BE2C (cell line): ENCODE results near the gene ZBTB3.
"Not testable (repeated sequence)": the region's sequence is repeated elsewhere in the genome, so short reads cannot be mapped to it uniquely, and the experiment has no call there.

Experiments used
- DNase-seq: peaks from one replicate; pipeline ENCODE4 v3.0.0-alpha.2; 2020
- H3K27me3 ChIP-seq: fragments of 250-450 bp; sonication (Bioruptor Pico); 2 replicates; pipeline ENCODE4 v1.5.1; 2020; ENCODE audit warnings: mild to moderate bottlenecking
- H3K36me3 ChIP-seq: fragments of 250-450 bp; sonication (Bioruptor Pico); 2 replicates; pipeline ENCODE4 v1.5.1; 2020; ENCODE audit warnings: mild to moderate bottlenecking
- H3K4me1 ChIP-seq: fragments of 250-450 bp; sonication (Bioruptor Pico); 2 replicates; pipeline ENCODE4 v1.5.1; 2020
- H3K4me3 ChIP-seq: 2 replicates; pipeline ENCODE4 v1.5.1; 2011; ENCODE audit warnings: low read depth, low read length
- H3K9me3 ChIP-seq: fragments of 250-450 bp; sonication (Bioruptor Pico); 2 replicates; pipeline ENCODE4 v1.5.1; 2020
- TF ChIP-seq, protein P1 (sequence below): IDR thresholded peaks from 2 replicates; pipeline ENCODE4 v1.5.1; 2012; ENCODE audit warnings: mild to moderate bottlenecking, low read depth, low read length

ZBTB3 gene

DNA sequence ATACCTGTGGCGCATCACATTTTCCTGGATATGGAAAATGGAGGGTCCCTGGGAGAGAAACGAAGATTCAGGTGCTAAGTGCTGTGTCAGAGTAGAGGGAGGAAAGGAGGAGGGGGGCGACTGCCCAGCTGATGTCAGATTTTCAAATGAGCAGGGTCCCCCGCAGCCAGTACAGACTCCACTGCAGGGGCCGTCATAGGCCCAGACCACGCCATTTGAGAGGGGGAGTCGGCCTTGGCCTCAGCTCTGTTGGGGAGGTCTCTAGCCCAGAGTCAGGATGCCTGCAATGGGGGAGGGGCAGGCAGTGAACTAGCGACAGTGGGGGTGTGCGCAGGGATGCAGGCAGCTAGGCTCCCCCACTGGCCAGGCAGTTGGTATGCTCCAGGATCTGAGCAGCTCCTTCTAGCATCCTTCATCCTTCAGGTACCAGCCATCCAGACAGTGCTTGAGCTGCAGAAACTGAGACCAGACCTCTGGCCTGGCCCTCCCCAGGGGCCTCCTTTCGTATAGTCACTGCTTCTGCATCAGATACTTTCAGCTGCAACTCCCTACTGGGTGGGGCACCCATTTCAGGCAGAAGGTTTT lies 46.6 kb downstream of the ZBTB3 start, which contains the start of the genes BSCL2 and GNG3:
BSCL2 (minus strand) TSS at position 148 of the 585 bp plus-strand sequence. CDS start 229 bp downstream, outside the sequence.
GNG3 (plus strand) TSS at position 400 of the 585 bp plus-strand sequence. CDS start 620 bp downstream, outside the sequence.
- Histone ChIP-seq H3K9me3 (no peaks in the 10 kb centered on the region), H3K36me3 (peaks cover 18% of the 10 kb centered on the region), H3K4me3 (peak within 1 kb of the TSS; percentile 74), H3K27me3 (no peaks in the 10 kb centered on the region), H3K4me1 (peaks cover 8% of the 10 kb centered on the region)
- DNase-seq = peak; percentile 88
- TF ChIP-seq, protein P1, sequence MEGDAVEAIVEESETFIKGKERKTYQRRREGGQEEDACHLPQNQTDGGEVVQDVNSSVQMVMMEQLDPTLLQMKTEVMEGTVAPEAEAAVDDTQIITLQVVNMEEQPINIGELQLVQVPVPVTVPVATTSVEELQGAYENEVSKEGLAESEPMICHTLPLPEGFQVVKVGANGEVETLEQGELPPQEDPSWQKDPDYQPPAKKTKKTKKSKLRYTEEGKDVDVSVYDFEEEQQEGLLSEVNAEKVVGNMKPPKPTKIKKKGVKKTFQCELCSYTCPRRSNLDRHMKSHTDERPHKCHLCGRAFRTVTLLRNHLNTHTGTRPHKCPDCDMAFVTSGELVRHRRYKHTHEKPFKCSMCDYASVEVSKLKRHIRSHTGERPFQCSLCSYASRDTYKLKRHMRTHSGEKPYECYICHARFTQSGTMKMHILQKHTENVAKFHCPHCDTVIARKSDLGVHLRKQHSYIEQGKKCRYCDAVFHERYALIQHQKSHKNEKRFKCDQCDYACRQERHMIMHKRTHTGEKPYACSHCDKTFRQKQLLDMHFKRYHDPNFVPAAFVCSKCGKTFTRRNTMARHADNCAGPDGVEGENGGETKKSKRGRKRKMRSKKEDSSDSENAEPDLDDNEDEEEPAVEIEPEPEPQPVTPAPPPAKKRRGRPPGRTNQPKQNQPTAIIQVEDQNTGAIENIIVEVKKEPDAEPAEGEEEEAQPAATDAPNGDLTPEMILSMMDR = no peak

DNA sequence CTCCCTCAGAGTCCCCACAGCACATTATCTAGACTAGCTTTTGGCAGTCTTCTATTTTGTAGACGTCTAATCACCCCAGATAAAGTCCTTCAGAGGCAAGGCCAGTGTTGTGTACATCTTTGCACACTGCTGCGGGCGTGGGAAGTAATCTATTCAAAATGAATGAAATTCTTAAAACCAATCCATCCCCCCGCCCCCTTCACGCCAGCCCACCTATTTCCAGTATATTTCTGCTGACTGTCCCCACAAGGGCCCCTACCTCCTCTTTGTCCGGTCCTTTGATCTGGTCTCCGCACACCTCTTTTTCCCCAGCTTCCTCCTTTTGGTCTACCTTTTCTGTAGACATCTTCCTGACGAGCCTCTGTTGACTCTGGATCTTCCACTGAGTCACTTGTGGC lies 47.1 kb downstream of the ZBTB3 start:
- Histone ChIP-seq H3K27me3 (no peaks in the 10 kb centered on the region), H3K4me1 (peaks cover 8% of the 10 kb centered on the region), H3K4me3 (peak overlapping the region; percentile 74), H3K9me3 (no peaks in the 10 kb centered on the region), H3K36me3 (peaks cover 18% of the 10 kb centered on the region)
- TF ChIP-seq, protein P1 = no peak
- DNase-seq = no peak

DNA sequence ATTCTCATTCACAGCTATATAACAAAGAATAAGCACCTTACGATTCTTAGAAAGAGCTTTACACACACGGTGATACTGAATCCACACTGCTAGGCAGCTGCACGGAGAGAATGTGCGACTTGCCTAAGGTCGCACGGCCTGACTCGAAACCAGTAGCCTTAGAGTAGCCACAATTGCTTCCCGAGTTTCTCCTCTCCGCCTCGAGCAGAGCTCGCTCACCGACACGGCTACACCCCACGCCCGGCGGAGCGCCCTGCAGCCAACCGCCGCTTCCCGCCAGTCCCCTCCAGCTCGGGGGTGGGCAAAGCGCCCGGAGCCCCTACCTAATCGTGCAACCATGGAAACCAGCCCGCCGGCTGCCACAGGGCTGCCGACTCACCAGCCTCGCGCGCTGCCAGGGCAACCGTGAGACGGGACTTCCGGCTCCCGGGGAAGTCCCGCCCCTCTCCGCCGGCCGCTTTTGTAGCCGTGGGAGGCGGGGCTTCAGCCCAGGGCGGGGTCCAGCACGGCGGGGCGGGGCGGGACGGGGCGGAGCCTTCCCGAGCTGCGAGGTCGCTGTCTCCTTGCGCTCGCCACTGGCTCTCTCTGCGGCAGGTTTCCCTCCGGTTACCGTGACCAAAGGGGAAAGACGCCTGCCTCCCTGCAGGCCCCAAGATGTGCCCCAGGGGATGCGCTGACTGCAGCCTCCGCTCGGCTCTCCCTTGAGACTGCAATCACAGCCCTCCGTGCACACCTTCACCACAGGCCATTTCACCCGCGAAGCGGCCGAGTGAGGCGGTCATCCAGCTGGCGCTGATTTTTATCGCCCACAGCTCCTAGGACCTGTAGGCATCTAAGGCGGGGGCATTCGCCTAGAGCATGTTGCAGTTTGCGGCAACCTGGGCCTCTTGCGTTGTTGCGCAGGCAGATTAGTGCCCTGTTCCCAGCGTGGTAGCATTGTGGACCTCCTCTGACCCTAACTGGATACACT lies 47.8 kb downstream of the ZBTB3 start:
- no peaks in the 10 kb centered on the region for H3K9me3 ChIP-seq
- TF ChIP-seq, protein P1 = no peak
- H3K27me3 ChIP-seq = no peaks in the 10 kb centered on the region
- H3K4me1 ChIP-seq = peaks cover 8% of the 10 kb centered on the region
- peak; percentile 93 for DNase-seq
- H3K36me3 ChIP-seq = peaks cover 14% of the 10 kb centered on the region
- peak overlapping the region; percentile 74 for H3K4me3 ChIP-seq

DNA sequence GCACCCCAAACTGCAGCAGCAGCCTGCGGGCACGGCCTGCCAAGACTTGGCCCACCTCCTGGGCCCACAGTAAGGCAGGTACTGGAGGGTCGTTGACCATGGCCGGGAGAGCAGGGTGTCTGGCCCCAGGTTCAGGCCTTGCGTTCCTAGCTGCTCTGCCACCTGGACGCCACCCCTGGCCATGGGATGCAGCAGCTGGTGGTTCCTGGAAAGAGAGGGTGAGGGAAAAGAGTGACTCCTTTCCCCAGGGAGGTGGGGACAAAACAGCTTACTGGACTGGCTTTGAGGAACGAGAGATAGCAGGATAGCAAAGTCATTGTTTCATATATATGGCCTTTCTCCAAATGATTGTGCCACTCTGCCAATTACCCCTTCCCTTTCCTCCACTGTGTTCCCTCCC lies 48.5 kb downstream of the ZBTB3 start:
- TF ChIP-seq, protein P1 = no peak
- peak overlapping the region; percentile 74 for H3K4me3 ChIP-seq
- no peaks in the 10 kb centered on the region for H3K27me3 ChIP-seq
- H3K36me3 ChIP-seq = peaks cover 12% of the 10 kb centered on the region
- H3K4me1 ChIP-seq = peaks cover 8% of the 10 kb centered on the region
- H3K9me3 ChIP-seq = no peaks in the 10 kb centered on the region
- DNase-seq = peak; percentile 24

DNA sequence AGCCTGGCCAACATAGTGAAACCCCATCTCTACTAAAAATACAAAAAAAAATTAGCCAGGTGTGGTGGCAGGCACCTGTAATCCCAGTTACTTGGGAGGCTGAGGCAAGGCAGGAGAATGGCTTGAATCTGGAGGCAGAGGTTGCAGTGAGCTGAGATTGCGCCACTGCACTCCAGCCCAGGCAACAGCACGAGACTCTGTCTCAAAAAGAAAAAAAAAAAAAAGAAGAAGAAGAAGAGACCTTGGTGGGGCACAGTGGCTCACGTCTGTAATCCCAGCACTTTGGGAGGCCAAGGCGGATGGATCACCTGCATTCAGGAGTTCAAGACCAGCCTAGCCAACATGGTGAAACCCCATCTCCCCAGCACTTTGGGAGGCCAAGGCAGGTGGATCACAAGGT lies 50.0 kb downstream of the ZBTB3 start:
- H3K27me3 ChIP-seq, H3K36me3 ChIP-seq, H3K4me3 ChIP-seq, H3K9me3 ChIP-seq, H3K4me1 ChIP-seq, DNase-seq: not testable (repeated sequence)

DNA sequence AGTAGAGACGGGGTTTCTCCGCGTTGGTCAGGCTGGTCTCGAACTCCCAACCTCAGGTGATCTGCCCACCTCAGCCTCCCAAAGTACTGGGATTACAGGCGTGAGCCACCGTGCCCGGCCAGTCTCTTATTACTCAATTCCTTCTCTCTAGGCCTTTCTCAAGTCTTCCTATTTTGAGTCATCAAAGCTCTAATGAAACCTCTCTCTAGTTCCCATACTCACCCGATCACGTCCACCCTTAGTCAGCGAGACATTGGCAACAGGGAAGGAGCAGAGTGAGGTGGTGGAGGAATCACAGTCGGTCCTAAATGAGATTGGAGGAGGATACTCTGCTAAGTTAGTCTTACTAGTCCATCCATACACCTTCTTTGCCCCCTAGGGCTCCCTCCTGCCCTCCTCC lies 51.7 kb downstream of the ZBTB3 start:
- peaks cover 3% of the 10 kb centered on the region; the same call in 1 of the 2 replicates for H3K36me3 ChIP-seq
- H3K4me3 ChIP-seq = no peak overlapping the region
- H3K27me3 ChIP-seq = no peaks in the 10 kb centered on the region
- H3K9me3 ChIP-seq = no peaks in the 10 kb centered on the region
- TF ChIP-seq, protein P1 = no peak
- H3K4me1 ChIP-seq = no peaks in the 10 kb centered on the region; the same call in 1 of the 2 replicates
- no peak for DNase-seq
